ENCODE results near the gene PTER.

Gene PTER

GRCh38 chr10:16544591-16544990 lies 107.8 kb downstream of the PTER start:
- DNase-seq (ENCODE audit: low read depth, low spot score), result no peak
- in situ Hi-C loops (cut with HindIII; ENCODE audit: low sequenced_read_pairs), result no loop called here
- no peak for TF ChIP-seq CTCF (IDR thresholded peaks at IDR 0.05; ENCODE audit: low read depth, low read length)
- H3K4me3 ChIP-seq (ENCODE audit: low read depth, low read length), result no peak overlapping the region

- DNase-seq (ENCODE audit: low read depth, low spot score), result peak; percentile 16
- peak; percentile 61 for TF ChIP-seq CTCF (IDR thresholded peaks at IDR 0.05; ENCODE audit: low read depth, low read length)
- in situ Hi-C loops (cut with HindIII; ENCODE audit: low sequenced_read_pairs), result no loop called here
- H3K4me3 ChIP-seq (ENCODE audit: low read depth, low read length), result no peak overlapping the region
These were observed 108.4 kb downstream of the PTER start for GRCh38 chr10:16545116-16545736.

GRCh38 chr10:16547973-16548372 lies 111.2 kb downstream of the PTER start:
- in situ Hi-C loops (cut with HindIII; ENCODE audit: low sequenced_read_pairs), result no loop called here
- DNase-seq (ENCODE audit: low read depth, low spot score), result no peak
- H3K4me3 ChIP-seq (ENCODE audit: low read depth, low read length), result no peak overlapping the region
- no peak for TF ChIP-seq CTCF (IDR thresholded peaks at IDR 0.05; ENCODE audit: low read depth, low read length)

GRCh38 chr10:16559236-16559773 lies 122.5 kb downstream of the PTER start:
- in situ Hi-C loops (cut with HindIII; ENCODE audit: low sequenced_read_pairs), result no loop called here
- DNase-seq (ENCODE audit: low read depth, low spot score), result no peak
- H3K4me3 ChIP-seq (ENCODE audit: low read depth, low read length), result no peak overlapping the region
- TF ChIP-seq CTCF (IDR thresholded peaks at IDR 0.05; ENCODE audit: low read depth, low read length), result no peak

GRCh38 chr10:16562891-16563290 lies 126.1 kb downstream of the PTER start:
- no peak overlapping the region for H3K4me3 ChIP-seq (ENCODE audit: low read depth, low read length)
- DNase-seq (ENCODE audit: low read depth, low spot score), result no peak
- in situ Hi-C loops (cut with HindIII; ENCODE audit: low sequenced_read_pairs), result no loop called here
- TF ChIP-seq CTCF (IDR thresholded peaks at IDR 0.05; ENCODE audit: low read depth, low read length), result no peak
